ENCODE measurements around the gene SLC36A4. TPM values are rescaled to one million over a fixed set of nuclear protein-coding genes. Genes with fewer than 3 reads are reported as not detected.

Gene SLC36A4
- total and polyA plus RNA-seq, 2 of the 13 experiments (the other 11 are each of a cell fraction or from before 2014, with no cell fraction given), result 7.3 to 9.5 TPM

DNA sequence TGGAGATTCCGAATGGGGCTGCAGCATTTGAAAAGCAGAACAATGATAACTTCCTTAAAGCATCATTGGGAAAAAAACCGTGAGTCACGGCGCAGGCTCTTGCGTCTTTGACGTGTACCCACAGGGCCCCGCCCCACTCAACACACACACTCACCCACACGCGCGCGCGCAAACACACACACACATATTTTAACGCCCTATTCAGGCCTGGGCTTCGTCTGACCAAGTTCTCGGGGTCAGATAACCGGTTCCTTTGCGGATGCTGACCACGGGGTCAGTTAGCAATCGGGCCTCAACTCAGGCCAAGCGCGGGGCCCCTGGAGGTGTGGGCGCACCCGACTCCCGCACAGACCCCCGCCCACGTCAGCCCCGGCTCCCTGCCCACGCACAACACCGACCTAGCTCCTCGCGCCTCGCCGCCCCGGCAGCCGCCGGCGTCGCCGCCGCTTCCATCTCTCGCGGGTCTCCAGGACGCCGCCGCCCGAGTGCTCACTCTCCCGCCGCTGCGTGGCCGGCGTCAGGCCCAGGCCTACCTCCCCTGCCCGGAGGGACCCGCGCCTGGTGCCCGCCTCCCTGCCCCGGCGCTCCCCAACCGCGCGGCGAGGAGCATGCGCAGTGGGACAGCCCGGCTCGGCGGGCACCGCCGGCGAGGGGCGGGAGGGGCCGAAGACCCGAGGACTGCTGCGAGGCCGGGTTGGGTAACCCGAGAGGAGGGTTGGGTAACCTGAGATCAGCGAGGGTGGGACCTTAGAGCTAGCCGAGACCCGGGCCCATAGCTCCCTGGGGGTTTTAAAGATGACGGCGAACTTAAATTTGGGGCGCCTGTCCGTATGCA lies at the start of gene SLC36A4 (continued):
- TF ChIP-seq ZNF337 (CRISPR knock-in tag; IDR thresholded peaks at IDR 0.05; ENCODE audit: borderline replicate concordance, low read depth) (peak; percentile 90; the same call in 1 of the 2 replicates), ZNF296 (CRISPR knock-in tag; conservative IDR thresholded peaks at IDR 0.05) (peak; percentile 15; the same call in 1 of the 2 replicates), ZNF225 (CRISPR knock-in tag; IDR thresholded peaks at IDR 0.05) (peak; percentile 90), CBX1 (IDR thresholded peaks at IDR 0.05; ENCODE audit: low read depth) (no peak), NR3C1 (CRISPR knock-in tag; IDR thresholded peaks at IDR 0.05) (no peak), PAWR (CRISPR knock-in tag; IDR thresholded peaks at IDR 0.05; ENCODE audit: borderline replicate concordance) (no peak), EZH2 (conservative IDR thresholded peaks at IDR 0.05; ENCODE audit: low read depth, low read length) (no peak), SOX6 (IDR thresholded peaks at IDR 0.05) (no peak), SOX6 (CRISPR knock-in tag; IDR thresholded peaks at IDR 0.05) (peak; percentile 53; the same call in 1 of the 2 replicates), ZNF432 (CRISPR knock-in tag; IDR thresholded peaks at IDR 0.05; ENCODE audit: borderline replicate concordance) (no peak), ZNF672 (CRISPR knock-in tag; IDR thresholded peaks at IDR 0.05) (no peak), ASH2L (IDR thresholded peaks at IDR 0.05; ENCODE audit: insufficient read length, low read depth, low read length) (peak; percentile 69), HOXD1 (CRISPR knock-in tag; IDR thresholded peaks at IDR 0.05) (peak; percentile 55; the same call in 1 of the 2 replicates), PHF5A (CRISPR knock-in tag; IDR thresholded peaks at IDR 0.05; ENCODE audit: low read depth, unreplicated experiment) (no peak), ZNF746 (CRISPR knock-in tag; IDR thresholded peaks at IDR 0.05) (peak; percentile 72)
- TF ChIP-seq, protein P1, sequence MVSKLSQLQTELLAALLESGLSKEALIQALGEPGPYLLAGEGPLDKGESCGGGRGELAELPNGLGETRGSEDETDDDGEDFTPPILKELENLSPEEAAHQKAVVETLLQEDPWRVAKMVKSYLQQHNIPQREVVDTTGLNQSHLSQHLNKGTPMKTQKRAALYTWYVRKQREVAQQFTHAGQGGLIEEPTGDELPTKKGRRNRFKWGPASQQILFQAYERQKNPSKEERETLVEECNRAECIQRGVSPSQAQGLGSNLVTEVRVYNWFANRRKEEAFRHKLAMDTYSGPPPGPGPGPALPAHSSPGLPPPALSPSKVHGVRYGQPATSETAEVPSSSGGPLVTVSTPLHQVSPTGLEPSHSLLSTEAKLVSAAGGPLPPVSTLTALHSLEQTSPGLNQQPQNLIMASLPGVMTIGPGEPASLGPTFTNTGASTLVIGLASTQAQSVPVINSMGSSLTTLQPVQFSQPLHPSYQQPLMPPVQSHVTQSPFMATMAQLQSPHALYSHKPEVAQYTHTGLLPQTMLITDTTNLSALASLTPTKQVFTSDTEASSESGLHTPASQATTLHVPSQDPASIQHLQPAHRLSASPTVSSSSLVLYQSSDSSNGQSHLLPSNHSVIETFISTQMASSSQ (IDR thresholded peaks at IDR 0.05; ENCODE audit: low read depth), result no peak
- TF ChIP-seq, protein P1 (CRISPR knock-in tag; IDR thresholded peaks at IDR 0.05; ENCODE audit: borderline replicate concordance), result no peak; the same call in 1 of the 2 replicates
- TF ChIP-seq, protein P2, sequence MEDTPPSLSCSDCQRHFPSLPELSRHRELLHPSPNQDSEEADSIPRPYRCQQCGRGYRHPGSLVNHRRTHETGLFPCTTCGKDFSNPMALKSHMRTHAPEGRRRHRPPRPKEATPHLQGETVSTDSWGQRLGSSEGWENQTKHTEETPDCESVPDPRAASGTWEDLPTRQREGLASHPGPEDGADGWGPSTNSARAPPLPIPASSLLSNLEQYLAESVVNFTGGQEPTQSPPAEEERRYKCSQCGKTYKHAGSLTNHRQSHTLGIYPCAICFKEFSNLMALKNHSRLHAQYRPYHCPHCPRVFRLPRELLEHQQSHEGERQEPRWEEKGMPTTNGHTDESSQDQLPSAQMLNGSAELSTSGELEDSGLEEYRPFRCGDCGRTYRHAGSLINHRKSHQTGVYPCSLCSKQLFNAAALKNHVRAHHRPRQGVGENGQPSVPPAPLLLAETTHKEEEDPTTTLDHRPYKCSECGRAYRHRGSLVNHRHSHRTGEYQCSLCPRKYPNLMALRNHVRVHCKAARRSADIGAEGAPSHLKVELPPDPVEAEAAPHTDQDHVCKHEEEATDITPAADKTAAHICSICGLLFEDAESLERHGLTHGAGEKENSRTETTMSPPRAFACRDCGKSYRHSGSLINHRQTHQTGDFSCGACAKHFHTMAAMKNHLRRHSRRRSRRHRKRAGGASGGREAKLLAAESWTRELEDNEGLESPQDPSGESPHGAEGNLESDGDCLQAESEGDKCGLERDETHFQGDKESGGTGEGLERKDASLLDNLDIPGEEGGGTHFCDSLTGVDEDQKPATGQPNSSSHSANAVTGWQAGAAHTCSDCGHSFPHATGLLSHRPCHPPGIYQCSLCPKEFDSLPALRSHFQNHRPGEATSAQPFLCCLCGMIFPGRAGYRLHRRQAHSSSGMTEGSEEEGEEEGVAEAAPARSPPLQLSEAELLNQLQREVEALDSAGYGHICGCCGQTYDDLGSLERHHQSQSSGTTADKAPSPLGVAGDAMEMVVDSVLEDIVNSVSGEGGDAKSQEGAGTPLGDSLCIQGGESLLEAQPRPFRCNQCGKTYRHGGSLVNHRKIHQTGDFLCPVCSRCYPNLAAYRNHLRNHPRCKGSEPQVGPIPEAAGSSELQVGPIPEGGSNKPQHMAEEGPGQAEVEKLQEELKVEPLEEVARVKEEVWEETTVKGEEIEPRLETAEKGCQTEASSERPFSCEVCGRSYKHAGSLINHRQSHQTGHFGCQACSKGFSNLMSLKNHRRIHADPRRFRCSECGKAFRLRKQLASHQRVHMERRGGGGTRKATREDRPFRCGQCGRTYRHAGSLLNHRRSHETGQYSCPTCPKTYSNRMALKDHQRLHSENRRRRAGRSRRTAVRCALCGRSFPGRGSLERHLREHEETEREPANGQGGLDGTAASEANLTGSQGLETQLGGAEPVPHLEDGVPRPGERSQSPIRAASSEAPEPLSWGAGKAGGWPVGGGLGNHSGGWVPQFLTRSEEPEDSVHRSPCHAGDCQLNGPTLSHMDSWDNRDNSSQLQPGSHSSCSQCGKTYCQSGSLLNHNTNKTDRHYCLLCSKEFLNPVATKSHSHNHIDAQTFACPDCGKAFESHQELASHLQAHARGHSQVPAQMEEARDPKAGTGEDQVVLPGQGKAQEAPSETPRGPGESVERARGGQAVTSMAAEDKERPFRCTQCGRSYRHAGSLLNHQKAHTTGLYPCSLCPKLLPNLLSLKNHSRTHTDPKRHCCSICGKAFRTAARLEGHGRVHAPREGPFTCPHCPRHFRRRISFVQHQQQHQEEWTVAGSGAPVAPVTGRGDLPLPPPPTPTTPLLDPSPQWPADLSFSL (CRISPR knock-in tag; IDR thresholded peaks at IDR 0.05), result peak; percentile 84
- TF ChIP-seq, protein P3, sequence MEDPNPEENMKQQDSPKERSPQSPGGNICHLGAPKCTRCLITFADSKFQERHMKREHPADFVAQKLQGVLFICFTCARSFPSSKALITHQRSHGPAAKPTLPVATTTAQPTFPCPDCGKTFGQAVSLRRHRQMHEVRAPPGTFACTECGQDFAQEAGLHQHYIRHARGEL (CRISPR knock-in tag; IDR thresholded peaks at IDR 0.05), result no peak

Measured in HepG2 (cell line).